ENCODE results near the gene STEAP3.

DNA sequence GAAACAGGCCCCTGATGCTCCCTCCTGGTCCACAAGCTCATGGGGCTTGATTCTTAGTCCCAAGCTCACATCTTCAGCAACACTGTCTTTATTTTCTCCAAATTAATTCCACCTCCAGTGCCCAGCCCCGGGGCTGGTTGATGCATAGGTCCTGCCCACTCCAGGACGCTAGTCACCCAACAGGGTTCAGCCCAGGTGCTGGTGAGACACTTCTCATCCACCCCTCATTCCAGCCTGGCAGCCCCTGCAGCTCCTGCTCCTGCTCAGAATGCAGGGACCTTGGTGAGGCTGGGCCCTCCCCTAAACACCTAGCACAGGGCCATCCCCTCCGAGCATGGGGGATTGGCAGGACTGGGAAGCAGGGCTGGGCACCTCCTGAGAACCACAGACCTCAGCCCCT, 25.7 kb downstream of the STEAP3 start:
- TF ChIP-seq, protein P1, sequence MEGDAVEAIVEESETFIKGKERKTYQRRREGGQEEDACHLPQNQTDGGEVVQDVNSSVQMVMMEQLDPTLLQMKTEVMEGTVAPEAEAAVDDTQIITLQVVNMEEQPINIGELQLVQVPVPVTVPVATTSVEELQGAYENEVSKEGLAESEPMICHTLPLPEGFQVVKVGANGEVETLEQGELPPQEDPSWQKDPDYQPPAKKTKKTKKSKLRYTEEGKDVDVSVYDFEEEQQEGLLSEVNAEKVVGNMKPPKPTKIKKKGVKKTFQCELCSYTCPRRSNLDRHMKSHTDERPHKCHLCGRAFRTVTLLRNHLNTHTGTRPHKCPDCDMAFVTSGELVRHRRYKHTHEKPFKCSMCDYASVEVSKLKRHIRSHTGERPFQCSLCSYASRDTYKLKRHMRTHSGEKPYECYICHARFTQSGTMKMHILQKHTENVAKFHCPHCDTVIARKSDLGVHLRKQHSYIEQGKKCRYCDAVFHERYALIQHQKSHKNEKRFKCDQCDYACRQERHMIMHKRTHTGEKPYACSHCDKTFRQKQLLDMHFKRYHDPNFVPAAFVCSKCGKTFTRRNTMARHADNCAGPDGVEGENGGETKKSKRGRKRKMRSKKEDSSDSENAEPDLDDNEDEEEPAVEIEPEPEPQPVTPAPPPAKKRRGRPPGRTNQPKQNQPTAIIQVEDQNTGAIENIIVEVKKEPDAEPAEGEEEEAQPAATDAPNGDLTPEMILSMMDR (IDR thresholded peaks at IDR 0.05; ENCODE audit: low read length) = no peak
- TF ChIP-seq EZH2phosphoT487 (IDR thresholded peaks at IDR 0.05; ENCODE audit: low read length) (no peak), EZH2 (optimal IDR thresholded peaks at IDR 0.05; ENCODE audit: low read depth, low read length) (no peak)
